OCI-M1 (cell line): ENCODE measurements around the gene CARMIL1.

Source experiments
- DNase-seq: peaks from one replicate; lab custom pipeline; 2025; lab: John Stamatoyannopoulos, UW

Gene CARMIL1

GRCh38 chr6:25311331-25311840 is 32.2 kb downstream of the CARMIL1 start:
- DNase-seq: no peak

- DNase-seq: peak; percentile 33
Measured at GRCh38 chr6:25312034-25312620, 33.0 kb downstream of the CARMIL1 start.

- DNase-seq: peak; percentile 61
Measured at GRCh38 chr6:25312703-25313102, 33.5 kb downstream of the CARMIL1 start.

GRCh38 chr6:25314509-25315175 is 35.5 kb downstream of the CARMIL1 start:
- no peak for DNase-seq

DNA sequence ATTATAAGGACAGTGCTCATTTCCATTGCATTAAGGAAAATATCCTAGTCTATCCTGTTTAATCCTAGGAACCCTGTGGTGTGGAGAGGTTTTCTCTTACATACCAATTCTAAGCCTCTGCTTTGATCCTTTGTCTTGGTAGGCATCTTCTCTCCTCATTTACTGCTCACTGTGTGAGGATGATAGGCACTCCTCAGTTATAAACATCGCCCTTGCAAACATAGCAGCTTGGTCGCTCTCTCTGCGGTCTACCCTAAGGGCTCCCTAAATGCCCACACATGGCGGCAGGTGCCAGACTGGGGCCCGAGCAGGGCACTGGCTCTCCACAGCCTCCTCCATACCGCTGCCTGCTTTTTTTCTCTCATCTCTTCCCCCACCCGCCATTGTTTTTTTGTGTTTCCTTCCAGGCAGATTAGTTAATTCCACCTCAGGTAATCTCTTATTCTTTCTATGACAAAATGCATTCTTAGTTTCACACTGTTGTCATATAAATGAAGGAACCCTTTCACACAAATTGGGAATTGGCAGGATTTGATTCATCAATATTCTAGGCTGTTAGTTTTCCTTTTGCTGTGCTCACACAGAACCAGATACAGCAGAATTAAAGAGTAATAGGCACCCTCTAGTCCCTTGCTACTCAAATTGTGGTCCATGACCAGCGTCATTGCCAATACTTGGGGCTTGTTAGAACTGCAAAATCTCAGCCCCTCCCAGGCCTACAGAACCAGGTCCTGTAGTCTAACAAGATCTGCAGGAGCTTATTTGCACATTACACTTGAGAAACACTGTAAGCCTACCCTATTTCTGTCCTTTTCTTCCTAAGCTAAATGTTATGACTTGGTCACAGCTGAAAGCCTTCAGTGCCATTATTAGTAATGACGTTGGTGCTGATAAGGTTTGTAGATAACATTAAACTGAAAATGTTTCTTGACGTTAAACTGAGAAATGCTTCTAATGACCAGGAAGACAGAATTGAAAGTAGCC is 36.3 kb downstream of the CARMIL1 start:
- DNase-seq: no peak

GRCh38 chr6:25316626-25317025 is 37.5 kb downstream of the CARMIL1 start:
- no peak for DNase-seq

DNA sequence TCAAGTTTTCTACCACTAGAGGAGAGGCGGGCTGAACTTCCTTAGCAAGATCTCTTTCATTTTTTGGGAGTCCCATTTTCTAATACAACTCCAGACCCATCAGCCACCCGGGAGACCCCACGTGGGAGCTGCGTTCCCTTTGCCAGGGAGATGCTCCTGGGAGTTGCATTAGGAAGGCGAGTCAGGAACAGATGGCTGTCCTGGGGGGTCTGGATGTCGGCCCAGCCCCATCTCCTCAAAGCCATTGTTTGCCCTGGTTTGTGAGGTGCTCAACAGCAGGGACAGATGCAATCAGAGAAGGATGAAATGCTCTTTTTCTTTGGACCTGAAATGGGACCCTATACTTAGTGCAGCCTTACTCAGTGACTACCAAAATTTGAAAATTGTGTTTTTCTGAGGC is 39.4 kb downstream of the CARMIL1 start:
- no peak for DNase-seq

DNA sequence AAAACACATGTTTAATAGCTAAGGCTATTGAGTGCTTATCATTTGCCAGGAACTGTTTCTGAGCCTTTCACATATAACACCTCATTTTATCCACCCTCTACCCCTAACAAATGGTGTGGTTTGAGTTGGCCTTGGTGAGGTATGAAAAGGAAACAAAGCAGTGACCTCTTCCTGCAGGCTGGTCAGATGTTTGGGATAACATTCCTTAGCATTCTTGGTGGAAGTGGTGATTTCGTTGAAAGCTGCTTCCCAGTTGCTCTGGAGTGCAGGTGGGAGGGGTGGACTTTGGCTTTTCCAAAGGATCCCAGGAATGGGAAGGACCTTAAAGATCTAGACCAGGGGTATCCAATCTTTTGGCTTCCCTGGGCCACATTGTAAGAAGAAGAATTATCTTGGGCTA is 41.3 kb downstream of the CARMIL1 start:
- DNase-seq: no peak

DNA sequence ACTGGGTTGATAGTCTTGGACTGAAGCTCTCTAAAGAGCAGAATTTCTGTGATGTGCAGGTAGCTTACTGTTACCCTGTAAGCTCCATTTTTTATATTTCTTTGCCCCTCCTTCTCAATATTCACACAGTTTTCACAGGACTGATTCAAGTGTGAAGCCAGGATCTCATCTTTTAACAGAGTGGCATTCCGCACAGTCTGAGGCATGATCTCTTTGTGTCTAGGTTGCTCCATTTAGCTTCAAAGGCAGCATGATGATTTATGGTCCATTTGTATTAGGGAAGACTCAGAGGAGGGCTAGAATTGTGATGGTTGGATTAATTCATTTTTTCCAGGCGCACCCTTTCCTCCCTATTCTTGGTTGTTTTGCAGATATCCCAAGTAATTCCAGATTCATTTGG is 43.5 kb downstream of the CARMIL1 start:
- no peak for DNase-seq

DNA sequence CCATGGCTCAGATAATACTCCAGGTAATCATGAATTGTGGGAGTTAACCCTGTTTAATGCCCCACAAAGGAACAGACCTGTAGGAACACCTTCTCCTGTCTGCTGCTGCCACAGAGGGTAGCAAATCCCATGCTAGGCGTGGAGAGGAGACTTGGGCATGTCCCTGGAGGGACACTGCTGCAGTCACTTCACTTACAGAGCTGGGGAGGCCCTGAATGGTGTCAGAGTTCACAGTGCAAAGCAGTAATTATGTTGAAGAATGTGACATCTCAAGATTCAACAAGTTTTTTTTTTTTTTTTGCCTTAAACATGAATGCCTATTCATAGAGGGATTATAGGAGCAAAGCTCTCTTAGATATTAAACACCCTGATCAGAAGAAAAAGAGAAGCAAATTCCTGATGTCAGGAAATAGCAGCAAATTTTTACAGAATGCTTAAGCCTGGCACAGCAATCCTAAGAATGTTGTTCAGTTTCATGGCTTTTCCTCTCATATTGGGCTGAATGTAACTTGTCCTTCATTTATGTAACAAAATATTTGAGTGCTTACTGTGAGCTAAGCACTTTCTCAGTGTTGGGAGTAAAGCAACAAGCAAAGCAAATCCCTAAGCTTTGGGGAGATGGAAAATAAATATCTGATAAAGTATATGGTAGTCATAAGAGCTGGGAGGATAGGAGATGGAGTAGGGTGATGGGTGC is 45.0 kb downstream of the CARMIL1 start:
- DNase-seq: no peak

- DNase-seq: no peak
Measured at GRCh38 chr6:25326126-25326525, 47.0 kb downstream of the CARMIL1 start.

DNA sequence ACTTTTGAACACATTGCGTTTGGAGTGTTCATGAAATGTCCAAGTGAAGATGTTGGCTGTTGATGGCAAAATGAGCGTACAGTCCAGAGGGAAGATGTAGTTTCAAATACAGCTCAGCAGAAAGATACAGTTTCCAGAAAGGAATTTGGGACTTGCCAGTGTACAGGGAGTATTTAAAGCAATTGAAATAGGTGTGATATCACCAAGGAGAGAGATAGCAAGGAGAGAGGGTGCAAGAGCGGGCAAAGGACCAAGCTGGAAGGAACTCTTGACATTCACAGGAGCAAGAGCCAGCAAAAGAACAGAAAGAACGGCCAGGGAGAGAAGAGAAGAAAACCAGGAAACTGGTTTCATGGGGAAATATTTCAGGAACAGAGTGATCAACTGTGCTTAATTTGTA is 47.8 kb downstream of the CARMIL1 start:
- no peak for DNase-seq

DNA sequence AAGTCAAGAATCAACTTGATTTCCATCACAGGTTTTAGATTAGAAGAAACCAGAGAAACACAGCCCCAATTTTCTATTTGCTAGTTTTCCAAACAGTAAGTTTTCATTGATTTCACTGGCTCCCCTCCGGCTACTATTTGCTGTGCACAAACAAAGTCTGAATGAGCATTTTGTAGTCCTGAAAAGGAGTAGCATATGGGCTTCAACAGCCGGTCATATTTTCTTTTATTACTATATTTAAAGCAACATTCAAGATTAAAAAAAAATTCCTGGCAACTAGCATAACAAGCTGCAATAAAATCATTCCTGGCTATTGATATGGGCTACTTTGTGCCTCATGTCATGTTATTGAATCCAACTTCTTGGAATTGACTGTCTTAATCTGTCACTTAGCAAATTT is 48.3 kb downstream of the CARMIL1 start:
- DNase-seq: no peak

GRCh38 chr6:25329161-25329817 is 50.1 kb downstream of the CARMIL1 start:
- no peak for DNase-seq

DNA sequence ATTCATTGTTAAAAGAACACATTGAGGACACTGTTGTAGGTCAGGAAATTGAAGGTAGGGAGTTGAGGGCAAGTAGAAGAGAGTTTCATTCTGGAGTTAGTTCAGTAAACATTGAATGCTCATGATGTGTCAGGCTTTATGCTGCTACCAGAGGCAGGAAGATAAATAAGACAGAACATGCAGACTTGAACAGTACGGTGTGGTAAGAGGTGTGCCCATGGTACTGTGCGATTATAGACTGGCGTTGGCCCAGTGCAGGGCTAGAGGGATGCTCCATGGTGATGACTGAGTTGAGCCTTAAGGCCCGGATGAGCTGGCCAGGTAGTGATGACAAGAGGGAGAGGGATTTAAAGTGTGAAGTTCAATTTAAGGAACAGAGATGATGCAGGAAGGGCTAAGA is 50.8 kb downstream of the CARMIL1 start:
- no peak for DNase-seq

GRCh38 chr6:25330796-25331685 is 51.9 kb downstream of the CARMIL1 start:
- DNase-seq: no peak

DNA sequence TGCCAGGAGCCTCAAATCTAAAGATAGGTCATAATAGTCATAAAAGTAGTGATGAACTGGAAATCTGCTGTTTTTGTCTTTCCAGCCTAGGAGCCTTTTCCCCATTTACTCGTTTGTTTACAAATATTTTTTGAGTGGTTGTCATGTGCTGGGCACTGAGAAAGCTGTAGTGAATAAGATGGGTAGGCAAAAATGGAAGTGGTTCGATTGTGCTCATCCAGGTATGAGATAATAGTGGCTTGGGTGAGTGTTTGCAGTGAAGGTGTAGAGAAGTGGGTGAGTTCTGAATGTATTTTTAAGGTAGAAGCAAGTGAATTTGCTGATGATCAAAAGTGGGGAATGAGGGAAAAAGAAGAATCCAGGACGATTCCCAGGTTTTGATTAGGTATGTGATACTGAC is 53.0 kb downstream of the CARMIL1 start:
- DNase-seq: no peak

- DNase-seq: peak; percentile 72
Measured at GRCh38 chr6:25332655-25333071, 53.5 kb downstream of the CARMIL1 start.

DNA sequence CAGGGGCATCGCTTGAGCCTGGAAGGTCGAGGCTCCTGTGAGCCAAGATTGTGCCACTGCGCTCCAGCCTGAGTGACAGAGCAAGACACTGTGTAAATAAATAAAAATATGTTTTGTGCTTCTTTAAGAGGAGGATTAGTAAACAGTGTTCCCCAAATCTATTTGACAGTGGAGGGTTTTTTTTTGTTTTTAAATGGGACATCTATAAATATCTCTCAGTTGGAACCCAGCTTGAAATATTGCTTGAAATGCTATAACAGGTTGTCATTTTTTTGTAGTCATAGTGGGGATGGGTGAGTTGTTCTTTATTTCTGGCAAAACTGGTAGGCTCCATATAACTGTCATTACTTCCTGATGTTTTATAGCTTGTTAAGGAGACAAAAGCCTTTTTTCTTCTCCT is 54.3 kb downstream of the CARMIL1 start:
- DNase-seq: no peak

DNA sequence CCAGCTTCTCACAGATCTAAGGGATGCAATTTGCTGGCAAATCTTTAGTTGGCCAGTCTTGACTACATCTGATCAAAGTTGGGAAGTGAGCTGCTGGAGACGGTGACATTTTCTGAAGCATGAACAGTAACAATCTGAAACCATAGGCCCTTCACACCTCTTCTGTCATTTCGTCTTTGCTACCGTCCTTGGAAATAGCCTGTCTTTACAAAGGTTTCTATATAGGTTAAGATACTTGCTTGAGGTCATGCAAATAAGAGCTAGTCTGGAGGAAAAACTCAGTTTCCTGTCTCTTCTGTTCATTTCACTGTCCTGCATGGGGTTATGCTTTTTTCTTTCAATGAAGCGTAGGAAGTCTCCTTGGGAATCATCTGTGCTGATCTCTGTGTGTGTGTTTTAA is 55.6 kb downstream of the CARMIL1 start:
- DNase-seq: no peak
